SIG-M5 (cell line): ENCODE data around the gene NABP1.

Experiments
- DNase-seq: peaks from one replicate; lab custom pipeline; 2025; lab: John Stamatoyannopoulos, UW

Gene NABP1

GRCh38 chr2:191710411-191710900 is 32.5 kb downstream of the NABP1 start:
- DNase-seq: no peak

GRCh38 chr2:191711621-191712020 is 33.7 kb downstream of the NABP1 start:
- DNase-seq: no peak

- no peak for DNase-seq
These were observed 35.9 kb downstream of the NABP1 start for GRCh38 chr2:191713837-191714236.

- DNase-seq: no peak
These were observed 37.0 kb downstream of the NABP1 start for GRCh38 chr2:191714925-191715324.

- DNase-seq: no peak
These were observed 37.5 kb downstream of the NABP1 start for GRCh38 chr2:191715471-191715870.

- no peak for DNase-seq
These were observed 41.3 kb downstream of the NABP1 start for GRCh38 chr2:191719261-191719660.

GRCh38 chr2:191719938-191720337 is 42.0 kb downstream of the NABP1 start:
- DNase-seq: no peak

GRCh38 chr2:191721331-191721730 is 43.4 kb downstream of the NABP1 start:
- no peak for DNase-seq

GRCh38 chr2:191724015-191724414 is 46.1 kb downstream of the NABP1 start:
- DNase-seq: no peak

GRCh38 chr2:191728750-191729624 is 51.1 kb downstream of the NABP1 start:
- DNase-seq: no peak

- no peak for DNase-seq
These were observed 52.3 kb downstream of the NABP1 start for GRCh38 chr2:191730263-191730662.
